ENCODE measurements around the gene DOCK11. TPM values are rescaled to one million over a fixed set of nuclear protein-coding genes. Genes with fewer than 3 reads are reported as not detected.
"Not testable (repeated sequence)": the region's sequence is repeated elsewhere in the genome, so short reads cannot be mapped to it uniquely, and the experiment has no call there.

Gene DOCK11
- polyA plus RNA-seq, 1 experiment: 26.4 TPM

DNA sequence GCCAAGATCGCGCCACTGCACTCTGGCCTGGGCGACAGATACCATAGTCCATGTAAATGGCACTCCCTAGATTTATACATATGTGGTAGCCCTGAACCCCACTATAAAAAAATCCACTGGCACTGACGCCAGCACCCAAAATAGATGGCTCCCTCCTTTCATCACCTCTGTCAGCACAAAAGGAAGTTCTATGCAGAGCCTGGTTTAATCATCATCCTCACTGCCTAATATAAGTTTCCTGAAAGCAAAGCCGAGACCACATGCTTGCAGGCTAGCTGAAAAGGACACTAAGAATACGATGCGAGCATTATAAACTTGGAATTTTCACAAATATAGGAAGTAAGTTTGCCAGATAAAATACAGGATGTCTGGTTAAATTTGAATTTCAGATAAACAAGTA, 27.5 kb upstream of the DOCK11 start:
- Histone ChIP-seq H3K27ac (ENCODE audit: low read depth, low read length) (no peak overlapping the region), H3K4me3 (ENCODE audit: low read depth, low read length) (no peak overlapping the region), H3K27me3 (ENCODE audit: control insufficient read depth, insufficient read depth, low read length) (no peaks in the 10 kb centered on the region), H3K9me3 (ENCODE audit: control insufficient read depth, insufficient read depth, low read length) (no peaks in the 10 kb centered on the region)
- ChIA-PET CTCF (interaction anchor here (1.0 kb wide), 1 partner anchor 9 kb away, joined by 7 read pairs; no protein-coding TSS in a partner anchor), POLR2A (no interaction called here)
- DNase-seq (ENCODE audit: low read depth, low spot score): no peak
- TF ChIP-seq, protein P1, sequence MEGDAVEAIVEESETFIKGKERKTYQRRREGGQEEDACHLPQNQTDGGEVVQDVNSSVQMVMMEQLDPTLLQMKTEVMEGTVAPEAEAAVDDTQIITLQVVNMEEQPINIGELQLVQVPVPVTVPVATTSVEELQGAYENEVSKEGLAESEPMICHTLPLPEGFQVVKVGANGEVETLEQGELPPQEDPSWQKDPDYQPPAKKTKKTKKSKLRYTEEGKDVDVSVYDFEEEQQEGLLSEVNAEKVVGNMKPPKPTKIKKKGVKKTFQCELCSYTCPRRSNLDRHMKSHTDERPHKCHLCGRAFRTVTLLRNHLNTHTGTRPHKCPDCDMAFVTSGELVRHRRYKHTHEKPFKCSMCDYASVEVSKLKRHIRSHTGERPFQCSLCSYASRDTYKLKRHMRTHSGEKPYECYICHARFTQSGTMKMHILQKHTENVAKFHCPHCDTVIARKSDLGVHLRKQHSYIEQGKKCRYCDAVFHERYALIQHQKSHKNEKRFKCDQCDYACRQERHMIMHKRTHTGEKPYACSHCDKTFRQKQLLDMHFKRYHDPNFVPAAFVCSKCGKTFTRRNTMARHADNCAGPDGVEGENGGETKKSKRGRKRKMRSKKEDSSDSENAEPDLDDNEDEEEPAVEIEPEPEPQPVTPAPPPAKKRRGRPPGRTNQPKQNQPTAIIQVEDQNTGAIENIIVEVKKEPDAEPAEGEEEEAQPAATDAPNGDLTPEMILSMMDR (IDR thresholded peaks at IDR 0.05; ENCODE audit: low read depth, low read length): no peak

DNA sequence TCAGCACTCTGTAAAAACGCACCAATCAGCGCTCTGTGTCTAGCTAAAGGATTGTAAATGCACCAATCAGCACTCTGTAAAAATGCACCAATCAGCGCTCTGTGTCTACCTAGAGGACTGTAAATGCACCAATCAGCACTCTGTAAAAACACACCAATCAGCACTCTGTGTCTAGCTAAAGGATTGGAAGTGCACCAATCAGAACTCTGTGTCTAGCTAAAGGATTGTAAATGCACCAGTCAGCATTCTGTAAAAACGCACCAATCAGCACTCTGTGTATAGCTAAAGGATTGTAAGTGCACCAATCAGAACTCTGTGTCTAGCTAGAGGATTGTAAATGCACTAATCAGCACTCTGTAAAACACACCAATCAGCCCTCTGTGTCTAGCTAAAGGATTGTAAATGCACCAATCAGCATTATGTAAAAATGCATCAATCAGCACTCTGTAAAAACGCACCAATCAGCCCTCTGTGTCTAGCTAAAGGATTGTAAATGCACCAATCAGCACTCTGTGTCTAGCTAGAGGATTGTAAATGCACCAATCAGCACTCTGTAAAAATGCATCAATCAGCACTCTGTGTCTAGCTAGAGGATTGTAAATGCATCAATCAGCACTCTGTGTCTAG, 24.8 kb upstream of the DOCK11 start:
- DNase-seq (ENCODE audit: low read depth, low spot score); H3K27ac ChIP-seq (ENCODE audit: low read depth, low read length); H3K9me3 ChIP-seq (ENCODE audit: control insufficient read depth, insufficient read depth, low read length); H3K4me3 ChIP-seq (ENCODE audit: low read depth, low read length); POLR2A ChIA-PET; H3K27me3 ChIP-seq (ENCODE audit: control insufficient read depth, insufficient read depth, low read length): not testable (repeated sequence)
- CTCF ChIA-PET: interaction anchor here (0.7 to 1.3 kb wide), 4 partner anchors 11 to 131 kb away, joined by 3 to 6 read pairs (median 4); no protein-coding TSS in a partner anchor

DNA sequence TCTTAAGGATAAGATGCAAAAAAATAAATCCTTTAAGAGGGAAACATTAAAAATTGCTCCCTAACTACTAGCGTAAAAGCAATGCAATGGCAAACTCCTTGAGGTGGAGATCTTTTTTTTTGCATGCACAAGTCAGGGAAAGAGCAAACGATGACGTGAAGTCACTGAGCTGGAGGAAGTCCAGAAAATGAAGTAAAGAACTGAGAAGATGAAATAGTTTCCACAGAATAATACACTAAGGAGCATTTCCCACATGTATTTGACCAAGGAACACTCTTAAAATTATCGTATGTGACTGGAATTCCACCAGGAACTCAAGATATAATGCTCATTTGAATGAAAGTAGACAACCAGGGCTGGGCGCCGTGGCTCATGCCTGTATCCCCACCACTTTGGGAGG, 21.0 kb upstream of the DOCK11 start:
- Histone ChIP-seq H3K27ac (ENCODE audit: low read depth, low read length) (no peak overlapping the region), H3K9me3 (ENCODE audit: control insufficient read depth, insufficient read depth, low read length) (no peaks in the 10 kb centered on the region), H3K27me3 (ENCODE audit: control insufficient read depth, insufficient read depth, low read length) (no peaks in the 10 kb centered on the region), H3K4me3 (ENCODE audit: low read depth, low read length) (no peak overlapping the region)
- ChIA-PET CTCF (interaction anchor here (0.9 kb wide), 1 partner anchor 127 kb away, joined by 6 read pairs; no protein-coding TSS in a partner anchor), POLR2A (no interaction called here)
- TF ChIP-seq, protein P1 (IDR thresholded peaks at IDR 0.05; ENCODE audit: low read depth, low read length): no peak
- DNase-seq (ENCODE audit: low read depth, low spot score): no peak

DNA sequence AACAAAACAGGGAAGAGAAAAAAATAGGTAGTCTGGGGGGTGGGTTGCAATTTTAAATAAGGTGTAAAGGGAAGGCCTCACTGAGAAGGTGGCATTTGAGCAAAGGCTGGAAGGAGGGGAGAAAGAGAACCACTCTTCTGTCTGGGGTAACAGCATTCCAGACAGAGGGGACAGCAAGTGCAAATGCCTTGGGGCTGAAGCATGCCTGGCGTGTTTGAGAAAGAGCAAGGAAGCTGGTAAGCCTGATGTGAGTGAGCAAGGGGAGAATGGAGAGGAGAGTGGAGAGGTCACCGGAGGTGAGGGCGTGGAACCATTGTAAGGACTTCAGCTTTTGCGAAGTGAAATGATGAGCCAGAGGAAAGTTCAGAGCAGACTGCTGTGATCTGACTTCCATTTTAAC, 19.7 kb upstream of the DOCK11 start:
- no peaks in the 10 kb centered on the region for H3K27me3 ChIP-seq (ENCODE audit: control insufficient read depth, insufficient read depth, low read length)
- H3K4me3 ChIP-seq (ENCODE audit: low read depth, low read length): no peak overlapping the region
- H3K9me3 ChIP-seq (ENCODE audit: control insufficient read depth, insufficient read depth, low read length): no peaks in the 10 kb centered on the region
- no peak overlapping the region for H3K27ac ChIP-seq (ENCODE audit: low read depth, low read length)
- TF ChIP-seq, protein P1 (IDR thresholded peaks at IDR 0.05; ENCODE audit: low read depth, low read length): no peak
- no peak for DNase-seq (ENCODE audit: low read depth, low spot score)
- ChIA-PET CTCF (no interaction called here), POLR2A (no interaction called here)

DNA sequence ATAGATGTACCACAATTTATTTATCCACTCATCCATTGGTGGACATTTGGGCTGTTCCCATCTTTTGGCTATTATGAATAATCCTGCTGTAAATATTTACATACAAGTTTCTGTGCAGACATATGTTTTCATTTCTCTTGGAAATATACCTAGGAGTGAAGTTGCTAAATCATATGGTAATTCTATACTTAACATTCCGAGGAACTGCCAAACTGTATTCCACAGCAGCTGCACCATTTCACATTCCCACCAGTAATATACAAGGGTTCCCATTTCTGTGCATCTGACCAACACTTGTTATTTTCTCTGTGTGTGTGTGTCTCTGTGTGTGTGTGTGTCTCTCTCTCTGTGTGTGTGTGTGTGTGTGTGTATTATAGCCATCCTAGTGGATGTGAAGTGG, 15.4 kb upstream of the DOCK11 start:
- peak; percentile 71 for DNase-seq (ENCODE audit: low read depth, low spot score)
- ChIA-PET POLR2A (no interaction called here), CTCF (interaction anchor here (0.9 kb wide), 1 partner anchor 119 kb away, joined by 3 read pairs; no protein-coding TSS in a partner anchor)
- no peaks in the 10 kb centered on the region for H3K9me3 ChIP-seq (ENCODE audit: control insufficient read depth, insufficient read depth, low read length)
- TF ChIP-seq, protein P1 (IDR thresholded peaks at IDR 0.05; ENCODE audit: low read depth, low read length): no peak
- H3K27me3 ChIP-seq (ENCODE audit: control insufficient read depth, insufficient read depth, low read length): no peaks in the 10 kb centered on the region
- no peak overlapping the region for H3K4me3 ChIP-seq (ENCODE audit: low read depth, low read length)
- H3K27ac ChIP-seq (ENCODE audit: low read depth, low read length): no peak overlapping the region

DNA sequence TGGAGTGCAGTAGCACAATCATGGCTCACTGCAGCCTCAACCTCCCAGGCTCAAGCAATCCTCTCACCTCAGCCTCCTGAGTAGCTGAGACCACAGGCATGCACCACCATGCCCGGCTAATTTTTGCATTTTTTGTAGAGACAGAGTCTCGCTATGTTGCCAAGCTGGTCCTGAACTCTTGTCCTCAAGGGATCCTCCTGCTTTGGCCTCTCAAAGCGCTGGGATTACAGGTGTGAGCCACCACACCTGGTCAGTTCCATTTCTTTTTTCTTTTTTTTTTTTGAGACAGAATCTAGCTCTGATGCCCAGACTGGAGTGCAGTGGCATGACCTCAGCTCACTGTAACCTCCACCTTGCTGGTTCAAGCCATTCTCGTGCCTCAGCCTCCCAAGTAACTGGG, 13.2 kb upstream of the DOCK11 start:
- H3K27ac ChIP-seq (ENCODE audit: low read depth, low read length); POLR2A ChIA-PET; CTCF ChIA-PET; H3K27me3 ChIP-seq (ENCODE audit: control insufficient read depth, insufficient read depth, low read length); H3K9me3 ChIP-seq (ENCODE audit: control insufficient read depth, insufficient read depth, low read length); DNase-seq (ENCODE audit: low read depth, low spot score); H3K4me3 ChIP-seq (ENCODE audit: low read depth, low read length): not testable (repeated sequence)

Measured in AG04450 (cell line).